T-cell (primary cell): ENCODE measurements around the gene TSG101. TPM values are rescaled to one million over a fixed set of nuclear protein-coding genes. Genes with fewer than 3 reads are reported as not detected.
A peak's percentile ranks its signal among the peaks of the same experiment; 100 is the strongest.

Experiments
- ATAC-seq, 4 experiments: fragments of 200-7000 bp in 3 of 4; fragments of 150-1000 bp in 1 of 4; cut with Tn5 transposase; replicated peaks in 1 of 4; 1 replicate in 3 of 4; 2 replicates in 1 of 4; pipeline ENCODE4 v1.10.0; 2021; ENCODE audit warnings: moderate library complexity in 3 of 4, mild to moderate bottlenecking in 2 of 4, moderate number of reproducible peaks in 1 of 4
- CTCF ChIA-PET, 2 donors: fragments of 300-600 bp; sonication (Branson Sonifier 250); formaldehyde crosslinking; loops; one replicate each; lab custom pipeline; 2022; ENCODE audit warnings: antibody characterized with exemption in 2 of 2; lab: Charles Lee
- POLR2A ChIA-PET, 2 donors: fragments of 300-600 bp; sonication (Branson Sonifier 250); formaldehyde crosslinking; loops; one replicate each; lab custom pipeline; 2022; ENCODE audit warnings: antibody characterized with exemption in 2 of 2; lab: Charles Lee
- DNase-seq, 35 experiments: peaks; one replicate each; pipeline versions ENCODE4 v3.0.0 to v3.0.0-alpha.2; 2013 to 2023
- H3K27ac ChIP-seq: one replicate; pipeline ENCODE4 v1.5.1; 2013; ENCODE audit warnings: low read length
- H3K27me3 ChIP-seq, 2 experiments: replicated peaks in 1 of 2; 1 replicate in 1 of 2; 2 replicates in 1 of 2; pipeline versions ENCODE4 v1.6.1 to v1.7.0; 2013; ENCODE audit warnings: low read length in 1 of 2, mixed read lengths in 1 of 2; ENCODE audit not compliant: control insufficient read depth in 2 of 2, insufficient read depth in 2 of 2; ENCODE audit errors: extremely low read depth in 1 of 2
- H3K36me3 ChIP-seq, 2 donors: 1 replicate in 1 of 2; 2 replicates in 1 of 2; pipeline versions ENCODE4 v1.6.1 to v1.7.0; 2013; ENCODE audit warnings: low read length in 1 of 2; ENCODE audit not compliant: control insufficient read depth in 2 of 2, insufficient read depth in 1 of 2; ENCODE audit errors: extremely low read depth in 1 of 2
- H3K4me1 ChIP-seq, 2 experiments: 1 replicate in 1 of 2; 2 replicates in 1 of 2; pipeline versions ENCODE4 v1.6.1 to v1.7.0; 2013; ENCODE audit warnings: low read length in 2 of 2, mixed read lengths in 1 of 2; ENCODE audit not compliant: insufficient read depth in 2 of 2, control insufficient read depth in 1 of 2; ENCODE audit errors: extremely low read depth in 1 of 2
- H3K4me3 ChIP-seq, 2 donors: 1 replicate in 1 of 2; 2 replicates in 1 of 2; pipeline versions ENCODE4 v1.5.1 to v1.7.0; 2013; ENCODE audit warnings: mild to moderate bottlenecking in 2 of 2, low read length in 1 of 2, moderate library complexity in 1 of 2; ENCODE audit not compliant: control insufficient read depth in 1 of 2; ENCODE audit errors: extremely low read depth in 1 of 2
- H3K9me3 ChIP-seq: 2 replicates; pipeline ENCODE4 v1.7.0; 2013
- H3K27ac Mint-ChIP-seq, 2 donors: one replicate each; pipeline ENCODE4 v1.8.0; 2020 to 2021; ENCODE audit warnings: mild to moderate bottlenecking in 2 of 2, mixed read lengths in 2 of 2
- H3K27me3 Mint-ChIP-seq, 2 donors: one replicate each; pipeline ENCODE4 v1.8.0; 2021 to 2022; ENCODE audit warnings: mixed read lengths in 2 of 2
- H3K36me3 Mint-ChIP-seq: one replicate; pipeline ENCODE4 v1.8.0; 2021; ENCODE audit warnings: mixed read lengths
- H3K4me1 Mint-ChIP-seq, 3 donors: one replicate each; pipeline ENCODE4 v1.8.0; 2020 to 2022; ENCODE audit warnings: mixed read lengths in 3 of 3, mild to moderate bottlenecking in 1 of 3
- H3K4me3 Mint-ChIP-seq, 3 donors: one replicate each; pipeline ENCODE4 v1.8.0; 2020 to 2022; ENCODE audit warnings: mild to moderate bottlenecking in 3 of 3, mixed read lengths in 3 of 3, moderate library complexity in 3 of 3
- H3K9me3 Mint-ChIP-seq, 3 donors: one replicate each; pipeline ENCODE4 v1.8.0; 2020 to 2022; ENCODE audit warnings: mixed read lengths in 3 of 3
- WGBS: methylation state at CpG from one replicate; pipeline ENCODE4 v1.1.5; 2013; ENCODE audit warnings: missing lambda C conversion rate; ENCODE audit not compliant: insufficient coverage; 5-methylcytosine and 5-hydroxymethylcytosine counted together
- total RNA-seq, 35 experiments: library from RNA in 6 of 35; stranded (reverse) in 6 of 35; fragments of 120-200 nt in 1 of 35; gene quantifications; one replicate each; pipeline versions ENCODE4 v1.2.1 to v1.2.4 and lab custom pipeline; 2013 to 2026

TSG101 gene
- total RNA-seq, 5 donors from 2014 or later (not counting 1 experiment from before 2014, with no cell fraction given) = 13.6 to 38.8 (median 36.1) TPM

DNA sequence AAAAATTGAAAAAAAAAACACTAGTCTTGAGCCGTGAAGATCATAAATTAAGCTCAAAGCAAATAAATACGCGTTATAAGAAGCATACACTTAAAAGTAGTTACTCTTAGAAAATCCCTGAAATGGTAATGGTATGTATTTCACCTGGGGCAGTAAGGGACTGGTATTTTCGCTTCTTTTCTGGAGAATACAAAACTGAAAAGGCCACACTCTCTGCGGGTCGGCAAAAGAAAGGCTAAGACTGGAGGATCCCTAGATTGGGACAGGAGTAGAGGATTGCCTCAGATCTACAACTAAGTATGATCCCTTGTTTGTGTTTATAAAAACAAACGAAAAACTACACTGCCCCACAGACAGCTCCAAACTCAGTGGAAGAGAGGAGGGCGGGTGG, 617 bp downstream of the TSG101 start:
- peaks cover 56 to 59% (median 57%) of the 10 kb centered on the region in 3 donors for H3K4me1 Mint-ChIP-seq

DNA sequence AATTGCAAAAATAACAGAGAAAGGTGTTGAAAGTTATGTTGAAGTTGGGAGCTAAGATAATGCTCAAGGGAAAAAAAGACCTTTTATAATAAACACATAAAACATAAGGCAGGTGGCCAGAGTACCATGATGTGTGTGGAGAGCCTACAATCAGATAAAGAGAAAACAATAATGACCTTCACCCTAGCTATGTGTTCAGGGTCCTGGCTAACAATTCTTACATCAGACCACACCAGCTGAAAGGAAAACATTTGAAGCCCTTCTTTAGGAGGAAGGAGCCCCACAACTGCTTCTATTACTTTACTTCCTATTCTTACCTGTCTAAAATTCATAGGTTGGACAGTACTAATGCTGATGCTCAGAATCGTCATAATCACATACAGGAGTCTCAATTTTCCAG, 2.5 kb downstream of the TSG101 start:
- POLR2A ChIA-PET = interaction anchor here in 1 of 2 donors (0.6 kb wide), 1 partner anchor 109 kb away, joined by 3 read pairs; no protein-coding TSS in a partner anchor
- peaks cover 25% of the 10 kb centered on the region for H3K36me3 Mint-ChIP-seq
- CTCF ChIA-PET = interaction anchor here (0.6 to 1.1 kb wide), 6 partner anchors 8 to 488 kb away, joined by 3 to 5 read pairs (median 4); no protein-coding TSS in a partner anchor

More for the DNA sequence above, 617 bp downstream of the TSG101 start:
- Histone ChIP-seq H3K27ac (peak overlapping the region; percentile 100), H3K4me3 (peak overlapping the region; percentile 84 to 94), H3K4me1 (peaks cover 10 to 24% of the 10 kb centered on the region in 2 experiments), H3K36me3 (peaks cover 3 to 21% of the 10 kb centered on the region in 2 donors), H3K9me3 (no peaks in the 10 kb centered on the region), H3K27me3 (no peaks in the 10 kb centered on the region)
- POLR2A ChIA-PET = interaction anchor here (0.6 to 2.6 kb wide), 14 partner anchors 22 to 513 kb away, joined by 3 to 20 read pairs (median 4); partner anchors contain the start of genes LDHA (in 2 of the 2), HPS5 (in 1 of the 2) and SPTY2D1 (in 1 of the 2)
- Mint-ChIP-seq H3K4me3 (peak overlapping the region; percentile 97 to 100 (median 100)), H3K36me3 (peaks cover 25% of the 10 kb centered on the region), H3K9me3 (no peaks in the 10 kb centered on the region), H3K27ac (peak overlapping the region; percentile 100), H3K27me3 (peaks cover 0 to 2% of the 10 kb centered on the region in 2 donors)
- CTCF ChIA-PET = interaction anchor here (0.6 to 2.0 kb wide), 6 partner anchors 12 to 420 kb away, joined by 3 to 11 read pairs (median 4); partner anchors contain the start of genes SAAL1 (in 1 of the 2) and SPTY2D1 (in 1 of the 2)
- ATAC-seq (no peak), DNase-seq (no peak)
- no CpG with 5 or more reads among the region's 8 CpGs for WGBS

DNA sequence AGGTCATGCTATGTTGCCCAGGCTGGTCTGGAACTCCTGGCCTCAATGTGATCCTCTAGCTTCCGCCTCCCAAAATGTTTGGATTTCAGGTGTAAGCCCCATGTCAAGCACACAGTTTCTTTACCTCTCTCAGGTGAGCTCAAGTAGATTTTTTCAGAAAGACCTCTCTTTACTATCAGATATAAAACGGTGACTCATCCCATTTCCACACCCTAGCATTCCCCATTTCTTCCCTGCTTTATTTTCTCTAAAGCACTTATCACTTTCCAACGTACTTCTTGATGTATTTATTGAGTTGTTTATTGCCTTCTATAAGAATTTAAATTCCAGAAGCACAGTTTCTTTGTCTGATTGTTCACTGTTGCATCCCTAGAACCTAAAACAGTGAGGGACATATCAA, 3.7 kb downstream of the TSG101 start:
- no peak overlapping the region for H3K27ac Mint-ChIP-seq
- CTCF ChIA-PET = no interaction called here

More for the DNA sequence above, 2.5 kb downstream of the TSG101 start:
- no peak overlapping the region for H3K4me3 ChIP-seq
- H3K36me3 ChIP-seq = peaks cover 3 to 23% of the 10 kb centered on the region in 2 donors
- DNase-seq (no peak), ATAC-seq (no peak)
- WGBS = no CpG with 5 or more reads among the region's 1 CpG
- peak overlapping the region in 1 of 2 donors; percentile 13 for H3K27ac Mint-ChIP-seq
- peak overlapping the region; percentile 6 to 28 (median 8) for H3K4me3 Mint-ChIP-seq
- peaks cover 10 to 28% of the 10 kb centered on the region in 2 experiments for H3K4me1 ChIP-seq
- peaks cover 0 to 2% of the 10 kb centered on the region in 2 donors for H3K27me3 Mint-ChIP-seq
- no peak overlapping the region for H3K27ac ChIP-seq
- no peaks in the 10 kb centered on the region for H3K9me3 ChIP-seq
- no peaks in the 10 kb centered on the region for H3K27me3 ChIP-seq
- no peaks in the 10 kb centered on the region for H3K9me3 Mint-ChIP-seq
- peaks cover 66 to 70% (median 67%) of the 10 kb centered on the region in 3 donors for H3K4me1 Mint-ChIP-seq

DNA sequence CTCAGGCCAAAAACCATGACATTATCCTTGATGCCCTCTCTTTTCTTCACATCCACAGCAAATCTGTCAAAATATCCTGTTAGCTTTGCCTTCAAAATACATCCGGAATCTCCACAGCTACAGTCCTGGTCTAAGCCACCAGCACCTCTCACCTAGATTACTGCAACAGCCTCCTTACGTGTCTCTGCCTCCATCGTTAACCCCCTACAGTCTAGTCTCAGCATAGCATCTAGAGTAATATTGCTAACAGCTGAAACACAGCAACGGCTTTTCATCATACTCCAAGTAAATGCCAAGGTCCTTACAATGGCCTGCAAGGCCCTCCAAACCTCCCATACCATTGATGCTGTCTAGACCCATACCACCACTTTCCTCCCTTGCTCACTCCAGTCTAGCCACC, 4.4 kb downstream of the TSG101 start:
- WGBS = 94% methylated on average over 4 of the region's 4 CpGs
- H3K36me3 Mint-ChIP-seq = peaks cover 32% of the 10 kb centered on the region
- CTCF ChIA-PET = no interaction called here

More for the DNA sequence above, 3.7 kb downstream of the TSG101 start:
- no peaks in the 10 kb centered on the region for H3K9me3 ChIP-seq
- POLR2A ChIA-PET = interaction anchor here in 1 of 2 donors (0.6 kb wide), 1 partner anchor 14 kb away, joined by 3 read pairs; no protein-coding TSS in a partner anchor
- peaks cover 0 to 2% of the 10 kb centered on the region in 2 donors for H3K27me3 Mint-ChIP-seq
- no peaks in the 10 kb centered on the region for H3K27me3 ChIP-seq
- ATAC-seq = no peak
- no peak for DNase-seq
- peaks cover 30% of the 10 kb centered on the region for H3K36me3 Mint-ChIP-seq
- WGBS = 100% methylated on average over 1 of the region's 3 CpGs
- no peak overlapping the region for H3K4me3 ChIP-seq
- H3K4me1 Mint-ChIP-seq = peaks cover 64 to 67% (median 65%) of the 10 kb centered on the region in 3 donors
- peak overlapping the region in 1 of 3 donors; percentile 12 for H3K4me3 Mint-ChIP-seq
- H3K4me1 ChIP-seq = peaks cover 10 to 28% of the 10 kb centered on the region in 2 experiments
- H3K9me3 Mint-ChIP-seq = no peaks in the 10 kb centered on the region
- H3K36me3 ChIP-seq = peaks cover 3 to 30% of the 10 kb centered on the region in 2 donors
- no peak overlapping the region for H3K27ac ChIP-seq

DNA sequence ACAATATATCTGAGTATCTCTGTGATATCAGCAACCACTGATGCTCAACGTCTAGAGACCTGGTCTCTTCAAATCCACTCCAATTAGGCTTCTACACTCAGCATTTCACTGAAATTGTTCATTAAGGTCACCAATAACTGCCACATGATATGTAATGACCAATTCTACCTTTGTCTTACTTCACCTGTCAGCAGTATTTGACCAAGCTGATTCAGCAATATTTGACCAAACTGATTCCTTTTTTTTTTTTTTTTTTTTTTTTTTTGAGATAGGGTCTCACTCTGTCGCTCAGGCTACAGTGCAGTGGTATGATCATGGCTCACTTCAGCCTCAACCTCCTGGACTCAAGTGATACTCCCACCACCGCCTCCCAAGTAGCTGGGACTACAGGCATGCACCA, 5.6 kb downstream of the TSG101 start:
- POLR2A ChIA-PET = interaction anchor here in 1 of 2 donors (0.6 kb wide), 1 partner anchor 18 kb away, joined by 3 read pairs; no protein-coding TSS in a partner anchor
- Mint-ChIP-seq H3K9me3 (no peaks in the 10 kb centered on the region), H3K27ac (no peak overlapping the region), H3K36me3 (peaks cover 29% of the 10 kb centered on the region), H3K4me3 (no peak overlapping the region), H3K4me1 (peaks cover 49 to 53% (median 50%) of the 10 kb centered on the region in 3 donors), H3K27me3 (no peaks in the 10 kb centered on the region)
- ATAC-seq = no peak
- Histone ChIP-seq H3K27me3 (no peaks in the 10 kb centered on the region), H3K36me3 (peaks cover 3 to 34% of the 10 kb centered on the region in 2 donors), H3K9me3 (no peaks in the 10 kb centered on the region), H3K27ac (no peak overlapping the region), H3K4me1 (peaks cover 10 to 17% of the 10 kb centered on the region in 2 experiments), H3K4me3 (no peak overlapping the region)
- DNase-seq = no peak
- 80% methylated on average over 1 of the region's 3 CpGs for WGBS
- CTCF ChIA-PET = interaction anchor here (0.6 kb wide), 2 partner anchors 67 to 680 kb away, joined by 3 to 4 read pairs; no protein-coding TSS in a partner anchor

More for the DNA sequence above, 4.4 kb downstream of the TSG101 start:
- Histone ChIP-seq H3K27me3 (no peaks in the 10 kb centered on the region), H3K4me3 (no peak overlapping the region), H3K36me3 (peaks cover 3 to 34% of the 10 kb centered on the region in 2 donors), H3K9me3 (no peaks in the 10 kb centered on the region), H3K27ac (peak overlapping the region; percentile 13), H3K4me1 (peaks cover 10 to 22% of the 10 kb centered on the region in 2 experiments)
- ATAC-seq (no peak), DNase-seq (peak in 1 of 35 experiments; percentile 22)
- Mint-ChIP-seq H3K27ac (peak overlapping the region in 1 of 2 donors; percentile 5), H3K4me3 (peak overlapping the region in 1 of 3 donors; percentile 12), H3K4me1 (peaks cover 57 to 62% (median 61%) of the 10 kb centered on the region in 3 donors), H3K27me3 (peaks cover 0 to 2% of the 10 kb centered on the region in 2 donors), H3K9me3 (no peaks in the 10 kb centered on the region)
- POLR2A ChIA-PET = no interaction called here

DNA sequence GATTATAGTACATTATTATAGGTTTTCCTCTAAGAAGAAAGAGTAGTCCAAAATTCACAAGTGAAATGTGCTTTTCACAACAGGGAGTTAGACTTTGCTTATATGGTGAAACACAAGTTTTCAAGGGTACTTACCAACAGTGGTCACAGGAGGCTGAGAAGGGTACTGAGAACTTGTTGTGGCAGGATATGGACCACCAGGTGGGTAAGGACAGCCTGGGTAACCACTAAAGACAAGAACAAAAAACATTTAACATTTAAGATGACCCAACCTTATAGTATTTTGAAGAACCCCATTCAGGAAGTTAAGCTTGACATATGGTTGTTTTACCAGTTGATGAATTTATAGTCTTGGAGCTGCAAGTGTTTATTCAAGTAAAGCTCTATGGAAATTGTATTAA, 24.4 kb downstream of the TSG101 start:
- H3K27ac ChIP-seq = no peak overlapping the region
- no peak overlapping the region for H3K27ac Mint-ChIP-seq
- POLR2A ChIA-PET = no interaction called here
- peaks cover 2 to 5% (median 3%) of the 10 kb centered on the region in 3 donors for H3K4me1 Mint-ChIP-seq
- H3K36me3 ChIP-seq = peaks cover 2 to 70% of the 10 kb centered on the region in 2 donors
- ATAC-seq (no peak), DNase-seq (no peak)
- H3K4me1 ChIP-seq = no peaks in the 10 kb centered on the region
- no peak overlapping the region for H3K4me3 ChIP-seq
- no peaks in the 10 kb centered on the region for H3K9me3 ChIP-seq
- no peak overlapping the region for H3K4me3 Mint-ChIP-seq
- peaks cover 59% of the 10 kb centered on the region for H3K36me3 Mint-ChIP-seq
- no peaks in the 10 kb centered on the region for H3K27me3 Mint-ChIP-seq
- no peaks in the 10 kb centered on the region for H3K27me3 ChIP-seq
- no peaks in the 10 kb centered on the region for H3K9me3 Mint-ChIP-seq
- CTCF ChIA-PET = no interaction called here
